ENCODE data around the gene BBLN.

- no peak for TF ChIP-seq REST (IDR thresholded peaks at IDR 0.05)
- TF ChIP-seq NR2F2 (IDR thresholded peaks at IDR 0.05): no peak
- TF ChIP-seq ATF3 (IDR thresholded peaks at IDR 0.05): no peak
- no peak for TF ChIP-seq CTCF (IDR thresholded peaks at IDR 0.05; ENCODE audit: low read depth, low read length, missing input control)
- no peak for TF ChIP-seq RXRA (IDR thresholded peaks at IDR 0.05)
Observed at GRCh38 chr9:128204858-128205257, 44.8 kb downstream of the BBLN start.

Measured in liver (tissue), 3 donors.